ENCODE measurements around the gene NSRP1. TPM values are rescaled to one million over a fixed set of nuclear protein-coding genes. Genes with fewer than 3 reads are reported as not detected.
"Not testable (repeated sequence)": the region's sequence is repeated elsewhere in the genome, so short reads cannot be mapped to it uniquely, and the experiment has no call there.

Gene NSRP1
- total RNA-seq, 1 experiment from 2014 or later, result 22.8 TPM

GRCh38 chr17:30229012-30229411 lies 112.4 kb downstream of the NSRP1 start:
- H3K36me3 Mint-ChIP-seq, result no peaks in the 10 kb centered on the region
- CTCF ChIA-PET, result interaction anchor here (1.1 kb wide), 1 partner anchor 124 kb away, joined by 3 read pairs; no protein-coding TSS in a partner anchor
- POLR2A ChIA-PET, result no interaction called here
- peaks cover 11% of the 10 kb centered on the region; the same call in 1 of the 2 replicates for H3K4me1 Mint-ChIP-seq
- H3K27ac Mint-ChIP-seq, result no peak overlapping the region
- ATAC-seq, result no peak
- H3K4me3 Mint-ChIP-seq, result no peak overlapping the region
- peaks cover 24% of the 10 kb centered on the region for H3K27me3 Mint-ChIP-seq (ENCODE audit: low read depth)
- H3K9me3 Mint-ChIP-seq, result no peaks in the 10 kb centered on the region
- TF ChIP-seq ZNF263 (CRISPR knock-in tag; IDR thresholded peaks at IDR 0.05; ENCODE audit: low read depth), result no peak
- no peak for DNase-seq (ENCODE audit: low spot score)

- H3K4me3 Mint-ChIP-seq; CTCF ChIA-PET; DNase-seq (ENCODE audit: low spot score); H3K36me3 Mint-ChIP-seq; H3K27ac Mint-ChIP-seq; ATAC-seq; H3K9me3 Mint-ChIP-seq; H3K4me1 Mint-ChIP-seq; POLR2A ChIA-PET: not testable (repeated sequence)
- peaks cover 34% of the 10 kb centered on the region for H3K27me3 Mint-ChIP-seq (ENCODE audit: low read depth)
Observed at GRCh38 chr17:30230009-30230408, 113.4 kb downstream of the NSRP1 start.

GRCh38 chr17:30230596-30231125 lies 114.0 kb downstream of the NSRP1 start:
- TF ChIP-seq KAT7 (CRISPR knock-in tag; IDR thresholded peaks at IDR 0.05; ENCODE audit: borderline replicate concordance) (no peak), ZSCAN18 (CRISPR knock-in tag; IDR thresholded peaks at IDR 0.05) (no peak), CREM (CRISPR knock-in tag; IDR thresholded peaks at IDR 0.05) (no peak)
- ChIA-PET POLR2A (no interaction called here), CTCF (no interaction called here)
- Mint-ChIP-seq H3K27me3 (ENCODE audit: low read depth) (peaks cover 40% of the 10 kb centered on the region), H3K4me1 (peaks cover 3% of the 10 kb centered on the region; the same call in 1 of the 2 replicates), H3K9me3 (no peaks in the 10 kb centered on the region), H3K4me3 (no peak overlapping the region), H3K27ac (no peak overlapping the region), H3K36me3 (no peaks in the 10 kb centered on the region)
- ATAC-seq (peak; percentile 31; the same call in 1 of the 2 replicates), DNase-seq (ENCODE audit: low spot score) (no peak)

GRCh38 chr17:30232015-30232823 lies 115.6 kb downstream of the NSRP1 start:
- Mint-ChIP-seq H3K4me3 (no peak overlapping the region), H3K36me3 (no peaks in the 10 kb centered on the region), H3K4me1 (peaks cover 6% of the 10 kb centered on the region), H3K27me3 (ENCODE audit: low read depth) (peaks cover 54% of the 10 kb centered on the region), H3K9me3 (no peaks in the 10 kb centered on the region), H3K27ac (no peak overlapping the region)
- ATAC-seq (no peak), DNase-seq (ENCODE audit: low spot score) (no peak)
- TF ChIP-seq CBFB (CRISPR knock-in tag; IDR thresholded peaks at IDR 0.05; ENCODE audit: low read depth) (no peak), ATF3 (CRISPR knock-in tag; conservative IDR thresholded peaks at IDR 0.05) (no peak), ZSCAN18 (CRISPR knock-in tag; IDR thresholded peaks at IDR 0.05) (no peak), ETV6 (CRISPR knock-in tag; IDR thresholded peaks at IDR 0.05) (no peak), PREB (CRISPR knock-in tag; IDR thresholded peaks at IDR 0.05; ENCODE audit: borderline replicate concordance) (no peak), JUN (CRISPR knock-in tag; IDR thresholded peaks at IDR 0.05) (no peak), GTF2I (CRISPR knock-in tag; conservative IDR thresholded peaks at IDR 0.05) (no peak), ERG (CRISPR knock-in tag; IDR thresholded peaks at IDR 0.05) (no peak), SMAD3 (CRISPR knock-in tag; IDR thresholded peaks at IDR 0.05; ENCODE audit: borderline replicate concordance) (no peak), ZBTB43 (CRISPR knock-in tag; IDR thresholded peaks at IDR 0.05) (no peak), SOX15 (CRISPR knock-in tag; IDR thresholded peaks at IDR 0.05) (no peak), ZNF317 (CRISPR knock-in tag; IDR thresholded peaks at IDR 0.05; ENCODE audit: borderline replicate concordance, low read depth) (no peak)
- CTCF ChIA-PET, result interaction anchor here (1.5 to 1.6 kb wide), 2 partner anchors 127 to 139 kb away, joined by 3 to 6 read pairs; no protein-coding TSS in a partner anchor
- POLR2A ChIA-PET, result no interaction called here
